ENCODE measurements around the gene CHRNA5. TPM values are rescaled to one million over a fixed set of nuclear protein-coding genes. Genes with fewer than 3 reads are reported as not detected.
"Not testable (repeated sequence)": the region's sequence is repeated elsewhere in the genome, so short reads cannot be mapped to it uniquely, and the experiment has no call there.

CHRNA5 gene
- total RNA-seq, 1 donor from 2014 or later, result 4.4 TPM

DNA sequence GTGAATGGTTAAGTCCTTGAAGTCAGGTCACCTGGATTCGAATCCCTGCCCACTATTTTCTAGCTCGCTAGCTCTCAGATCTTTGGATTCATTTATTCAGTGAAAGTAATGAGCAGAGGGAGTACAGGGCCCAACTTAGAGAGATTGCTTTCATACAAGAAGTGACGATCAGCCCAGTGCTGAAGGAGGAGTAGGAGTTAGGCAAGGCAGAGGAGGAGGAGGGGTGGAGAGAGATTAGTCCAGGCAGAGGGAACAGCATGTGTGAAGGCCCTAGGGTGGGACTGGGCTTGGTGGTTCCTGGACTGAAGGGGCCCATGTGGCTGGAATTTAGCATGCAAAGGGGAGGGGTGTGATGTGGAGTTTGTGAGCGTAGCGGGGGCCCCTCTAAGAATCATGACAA, 3.8 kb upstream of the CHRNA5 start:
- intact Hi-C loops (cut with micrococcal nuclease), result no loop called here
- ATAC-seq (no peak), DNase-seq (no peak)

- intact Hi-C loops (cut with micrococcal nuclease), result no loop called here
- no peak for DNase-seq
- no peak for ATAC-seq
These were observed 2.2 kb upstream of the CHRNA5 start for GRCh38 chr15:78563092-78563491.

GRCh38 chr15:78564743-78565096, 600 bp upstream of the CHRNA5 start:
- no peak for DNase-seq
- ATAC-seq, result no peak
- intact Hi-C loops (cut with micrococcal nuclease), result no loop called here

GRCh38 chr15:78565951-78566774, 843 bp downstream of the CHRNA5 start:
- no peak for DNase-seq
- no peak for ATAC-seq
- intact Hi-C loops (cut with micrococcal nuclease), result no loop called here

- DNase-seq, result no peak
- intact Hi-C loops (cut with micrococcal nuclease), result no loop called here
These were observed 2.2 kb downstream of the CHRNA5 start for GRCh38 chr15:78567531-78567930.

GRCh38 chr15:78570710-78571109, 5.4 kb downstream of the CHRNA5 start:
- intact Hi-C loops (cut with micrococcal nuclease), result no loop called here
- ATAC-seq, result no peak
- no peak for DNase-seq

More at GRCh38 chr15:78567531-78567930, 2.2 kb downstream of the CHRNA5 start:
- ATAC-seq, result no peak

GRCh38 chr15:78571382-78571781, 6.1 kb downstream of the CHRNA5 start:
- intact Hi-C loops (cut with micrococcal nuclease), result no loop called here
- ATAC-seq, result no peak
- no peak for DNase-seq

GRCh38 chr15:78573416-78573815, 8.1 kb downstream of the CHRNA5 start:
- ATAC-seq (no peak), DNase-seq (no peak)
- intact Hi-C loops (cut with micrococcal nuclease), result no loop called here

DNA sequence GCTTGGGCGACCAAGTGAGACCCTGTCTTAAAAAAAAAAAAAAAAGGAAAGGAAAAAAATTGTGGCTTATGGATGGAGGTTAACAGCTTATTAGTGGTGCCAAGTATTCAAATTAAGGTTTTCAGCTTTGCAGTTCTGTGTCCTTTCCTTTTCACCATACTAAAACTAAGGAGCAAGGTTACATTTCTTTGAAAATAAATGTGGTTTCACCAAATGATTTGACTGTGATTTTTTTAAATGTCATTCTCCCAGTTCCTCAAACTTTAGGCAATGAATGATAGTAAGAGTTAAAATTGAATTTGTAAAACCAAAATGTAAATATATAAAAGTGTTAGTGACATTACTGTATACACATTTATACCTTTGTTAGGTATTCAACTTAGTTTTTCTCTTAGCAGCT, 9.6 kb downstream of the CHRNA5 start:
- DNase-seq (no peak), ATAC-seq (no peak)

DNA sequence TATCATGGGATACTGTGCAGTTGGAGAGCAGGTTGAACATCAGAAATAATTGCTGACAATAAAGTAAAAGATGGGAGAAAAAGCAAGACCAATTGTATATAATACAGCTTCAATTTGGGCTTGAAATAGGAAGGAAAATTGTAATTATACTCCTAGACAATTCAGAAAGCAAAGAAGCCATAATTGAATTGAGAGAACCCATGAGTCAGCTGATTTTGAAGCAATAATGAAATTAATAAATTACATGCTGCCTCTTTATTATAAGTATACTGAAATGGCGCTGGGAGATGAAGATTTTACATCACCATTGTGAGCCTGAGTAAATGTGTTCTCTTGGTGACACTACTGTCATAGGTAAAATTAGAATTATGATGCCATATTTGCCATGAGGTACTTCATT, 32.3 kb downstream of the CHRNA5 start:
- intact Hi-C loops (cut with micrococcal nuclease), result no loop called here
- ATAC-seq, result no peak
- no peak for DNase-seq

More for the DNA sequence above, 9.6 kb downstream of the CHRNA5 start:
- intact Hi-C loops (cut with micrococcal nuclease), result no loop called here

DNA sequence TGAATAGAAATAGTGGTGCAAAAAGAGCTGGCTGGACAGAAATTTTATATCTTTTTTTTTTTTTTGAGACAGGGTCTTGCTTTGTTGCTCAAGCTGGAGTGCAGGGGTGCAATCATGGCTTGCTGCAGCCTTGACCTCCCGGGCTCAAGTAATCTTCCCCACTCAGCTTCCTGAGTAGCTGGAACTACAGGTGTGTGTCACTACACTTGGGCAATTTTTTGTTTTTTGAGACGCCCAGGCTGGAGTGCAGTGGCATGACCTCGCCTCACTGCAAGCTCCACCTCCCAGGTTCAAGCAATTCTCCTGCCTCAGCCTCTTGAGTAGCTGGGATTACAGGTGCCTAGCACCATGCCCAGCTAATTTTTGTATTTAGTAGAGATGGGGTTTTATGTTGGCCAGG, 33.0 kb downstream of the CHRNA5 start:
- ATAC-seq (no peak), DNase-seq (no peak)
- intact Hi-C loops (cut with micrococcal nuclease), result no loop called here

- no peak for ATAC-seq
- intact Hi-C loops (cut with micrococcal nuclease), result no loop called here
These were observed 33.9 kb downstream of the CHRNA5 start for GRCh38 chr15:78599189-78599588.

DNA sequence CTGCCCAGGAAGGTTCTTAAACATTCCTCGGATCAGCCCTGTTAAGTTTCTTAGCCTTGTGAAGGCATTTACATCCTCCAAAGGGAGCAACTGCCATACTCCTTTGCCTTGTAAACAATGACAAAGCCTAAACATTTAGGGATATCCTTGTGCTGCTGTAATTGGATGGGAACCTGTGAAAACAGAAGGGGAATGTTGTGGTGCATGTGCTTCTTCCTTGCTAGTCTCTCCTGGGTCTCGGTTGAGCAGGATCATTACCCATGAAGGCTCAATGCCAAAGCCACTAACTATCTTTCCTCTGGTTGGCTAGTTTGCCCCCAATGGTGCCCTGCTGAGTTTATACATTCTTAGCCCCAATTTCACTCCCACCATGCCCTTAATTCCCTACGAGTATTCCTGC, 38.1 kb downstream of the CHRNA5 start:
- ATAC-seq (no peak), DNase-seq (no peak)
- intact Hi-C loops (cut with micrococcal nuclease), result no loop called here

More at GRCh38 chr15:78599189-78599588, 33.9 kb downstream of the CHRNA5 start:
- no peak for DNase-seq

DNA sequence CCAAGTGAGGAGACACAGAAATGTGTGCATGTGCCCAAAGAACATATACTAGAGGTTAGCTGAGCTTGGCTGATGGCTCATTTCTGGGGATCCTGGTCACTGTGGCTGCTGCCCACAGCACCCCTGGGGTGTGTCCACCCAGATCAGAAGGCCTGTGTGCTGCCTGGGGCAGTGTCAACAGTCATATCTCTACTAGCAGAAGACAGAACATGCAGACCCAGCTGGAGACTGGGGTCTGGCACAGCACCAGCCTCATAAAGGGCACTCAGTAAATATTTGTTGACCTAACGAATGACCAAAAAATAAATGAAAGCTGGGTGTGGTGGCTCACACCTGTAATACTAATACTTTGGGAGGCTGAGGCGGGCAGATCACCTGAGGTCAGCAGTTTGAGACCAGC, 39.1 kb downstream of the CHRNA5 start:
- intact Hi-C loops (cut with micrococcal nuclease), result no loop called here
- ATAC-seq (no peak), DNase-seq (no peak)

- ATAC-seq (no peak), DNase-seq (no peak)
- intact Hi-C loops (cut with micrococcal nuclease), result no loop called here
These were observed 39.9 kb downstream of the CHRNA5 start for GRCh38 chr15:78605201-78605600.

- DNase-seq (no peak), ATAC-seq (no peak)
- intact Hi-C loops (cut with micrococcal nuclease), result no loop called here
These were observed 40.4 kb downstream of the CHRNA5 start for GRCh38 chr15:78605680-78606079.

DNA sequence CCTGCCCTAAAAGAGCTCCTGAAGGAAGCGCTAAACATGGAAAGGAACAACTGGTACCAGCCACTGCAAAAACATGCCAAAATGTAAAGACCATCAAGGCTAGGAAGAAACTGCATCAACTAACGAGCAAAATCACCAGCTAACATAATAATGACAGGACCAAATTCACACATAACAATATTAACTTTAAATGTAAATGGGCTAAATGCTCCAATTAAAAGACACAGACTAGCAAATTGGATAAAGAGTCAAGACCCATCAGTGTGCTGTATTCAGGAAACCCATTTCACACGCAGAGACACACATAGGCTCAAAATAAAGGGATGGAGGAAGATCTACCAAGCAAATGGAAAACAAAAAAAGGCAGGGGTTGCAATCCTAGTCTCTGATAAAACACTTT, 44.2 kb downstream of the CHRNA5 start:
- intact Hi-C loops (cut with micrococcal nuclease); ATAC-seq; DNase-seq: not testable (repeated sequence)

GRCh38 chr15:78614021-78614420, 48.7 kb downstream of the CHRNA5 start:
- intact Hi-C loops (cut with micrococcal nuclease), result no loop called here
- DNase-seq, result no peak
- no peak for ATAC-seq

DNA sequence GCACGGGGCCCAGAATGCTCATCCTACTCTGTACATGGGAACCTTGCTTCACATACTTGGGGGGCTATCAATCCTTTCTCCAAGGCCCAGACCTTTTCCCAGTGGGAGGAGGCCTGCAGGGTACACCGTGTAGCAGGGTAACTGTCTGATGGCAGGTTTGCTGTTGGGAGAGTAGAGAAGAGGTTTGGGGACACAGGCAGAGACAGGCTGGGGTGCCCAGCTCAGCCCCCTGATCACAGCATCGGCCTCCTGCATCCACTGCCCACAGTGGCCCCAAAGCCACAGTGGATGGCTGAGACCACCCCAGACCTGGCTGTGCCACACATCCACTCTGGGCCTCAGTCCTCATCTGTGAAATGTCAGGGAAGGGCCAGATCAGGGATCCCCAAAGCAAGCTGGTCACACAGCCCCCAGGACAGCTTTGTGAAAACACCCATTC, 49.9 kb downstream of the CHRNA5 start:
- intact Hi-C loops (cut with micrococcal nuclease), result loop anchor here (5.0 kb wide), 1 partner anchor 92 kb away; no protein-coding TSS in a partner anchor
- ATAC-seq (no peak), DNase-seq (no peak)

DNA sequence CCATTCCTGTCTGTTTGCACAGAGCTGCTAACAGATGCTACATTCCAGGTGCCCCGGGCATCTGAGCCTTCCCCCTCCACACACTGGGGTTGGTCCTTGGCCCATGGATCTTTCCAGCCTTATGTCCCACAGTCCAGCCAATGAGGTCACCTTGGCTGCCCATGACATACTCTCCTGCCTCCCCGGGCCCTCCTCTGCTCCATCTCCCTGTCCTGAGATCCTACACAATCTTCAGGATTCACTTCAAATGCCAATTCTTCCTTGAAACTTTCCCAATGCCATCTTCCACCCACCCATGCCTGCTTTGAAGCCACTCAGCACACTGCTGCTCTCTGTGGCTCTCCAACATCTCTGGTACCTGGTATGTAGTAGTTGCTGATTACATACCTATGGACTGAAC, 51.2 kb downstream of the CHRNA5 start:
- intact Hi-C loops (cut with micrococcal nuclease), result loop anchor here (5.0 kb wide), 1 partner anchor 91 kb away; no protein-coding TSS in a partner anchor
- DNase-seq (no peak), ATAC-seq (no peak)

- intact Hi-C loops (cut with micrococcal nuclease), result loop anchor here (5.0 kb wide), 1 partner anchor 90 kb away; no protein-coding TSS in a partner anchor
- no peak for ATAC-seq
- DNase-seq, result no peak
These were observed 51.8 kb downstream of the CHRNA5 start for GRCh38 chr15:78617076-78617475.
